GM18507 (cell line): ENCODE results near the gene AURKAIP1.

Source experiments
- DNase-seq: peaks from one replicate; pipeline ENCODE4 v3.0.0; 2011; ENCODE audit warnings: low read depth; ENCODE audit not compliant: insufficient read length; ENCODE audit errors: extremely low spot score
- FAIRE-seq: peaks from 2 replicates; lab custom pipeline; 2011; peaks lifted over from hg19 to GRCh38; lab: Jason Lieb, UNC

The AURKAIP1 gene

GRCh38 chr1:1366699-1367066 is 8.3 kb downstream of the AURKAIP1 start:
- FAIRE-seq (no peak), DNase-seq (no peak)

GRCh38 chr1:1365875-1366698 is 8.9 kb downstream of the AURKAIP1 start:
- no peak for FAIRE-seq

GRCh38 chr1:1364266-1364665 is 10.7 kb downstream of the AURKAIP1 start:
- FAIRE-seq (no peak), DNase-seq (no peak)

More at GRCh38 chr1:1365875-1366698, 8.9 kb downstream of the AURKAIP1 start:
- no peak for DNase-seq

GRCh38 chr1:1361982-1362423 is 13.0 kb downstream of the AURKAIP1 start:
- no peak for FAIRE-seq
- DNase-seq, result no peak

- FAIRE-seq (no peak), DNase-seq (no peak)
These were observed 13.6 kb downstream of the AURKAIP1 start for GRCh38 chr1:1361233-1361981.

GRCh38 chr1:1360506-1361169 is 14.4 kb downstream of the AURKAIP1 start:
- no peak for FAIRE-seq
- no peak for DNase-seq

GRCh38 chr1:1359664-1360468 is 15.1 kb downstream of the AURKAIP1 start:
- DNase-seq (no peak), FAIRE-seq (no peak)

GRCh38 chr1:1359308-1359663 is 15.7 kb downstream of the AURKAIP1 start:
- no peak for FAIRE-seq
- no peak for DNase-seq

GRCh38 chr1:1358433-1359271 is 16.4 kb downstream of the AURKAIP1 start, which contains the start of gene MXRA8:
MXRA8 (minus strand) TSS chr1:1358555; CDS start chr1:1358504, 51 bp downstream.
- FAIRE-seq, result no peak

GRCh38 chr1:1357871-1358432 is 17.1 kb downstream of the AURKAIP1 start:
- DNase-seq (no peak), FAIRE-seq (no peak)

More at GRCh38 chr1:1358433-1359271, 16.4 kb downstream of the AURKAIP1 start, which contains the start of gene MXRA8:
- no peak for DNase-seq

GRCh38 chr1:1356796-1357401 is 18.1 kb downstream of the AURKAIP1 start:
- no peak for FAIRE-seq
- no peak for DNase-seq

- DNase-seq, result no peak
- no peak for FAIRE-seq
These were observed 18.7 kb downstream of the AURKAIP1 start for GRCh38 chr1:1356166-1356795.

GRCh38 chr1:1355416-1355815 is 19.6 kb downstream of the AURKAIP1 start:
- DNase-seq (no peak), FAIRE-seq (no peak)

- DNase-seq (no peak), FAIRE-seq (no peak)
These were observed 20.4 kb downstream of the AURKAIP1 start for GRCh38 chr1:1354271-1355247.

GRCh38 chr1:1353389-1354151 is 21.4 kb downstream of the AURKAIP1 start:
- FAIRE-seq (no peak), DNase-seq (no peak)
